HAP-1 (cell line): ENCODE data around the gene VWA5B2.
"Not testable (repeated sequence)": the region's sequence is repeated elsewhere in the genome, so short reads cannot be mapped to it uniquely, and the experiment has no call there.

ENCODE experiments used
- DNase-seq, 2 experiments: peaks; one replicate each; pipeline ENCODE4 v3.0.0-alpha.2; 2016 to 2020; ENCODE audit warnings: low spot score in 2 of 2
- H3K27me3 ChIP-seq: fragments of 250-450 bp; sonication (Bioruptor Pico); 2 replicates; pipeline ENCODE4 v1.5.1; 2020; ENCODE audit warnings: low read depth, mild to moderate bottlenecking, moderate library complexity
- H3K36me3 ChIP-seq: fragments of 250-450 bp; sonication (Bioruptor Pico); replicated peaks from 2 replicates; pipeline ENCODE4 v1.5.1; 2020; ENCODE audit warnings: mild to moderate bottlenecking
- H3K4me1 ChIP-seq: fragments of 250-450 bp; sonication (Bioruptor Pico); 2 replicates; pipeline ENCODE4 v1.5.1; 2020; ENCODE audit warnings: mild to moderate bottlenecking
- H3K4me3 ChIP-seq: fragments of 250-450 bp; sonication (Bioruptor Pico); 2 replicates; pipeline ENCODE4 v1.5.1; 2020; ENCODE audit warnings: mild to moderate bottlenecking, moderate library complexity
- H3K9me3 ChIP-seq: fragments of 250-450 bp; sonication (Bioruptor Pico); 2 replicates; pipeline ENCODE4 v1.5.1; 2020; ENCODE audit warnings: mild to moderate bottlenecking, moderate library complexity
- in situ Hi-C: fragments of 300-500 bp; cut with MboI; formaldehyde crosslinking; loops from 3 replicates; pipeline ENCODE4 v1.14.3; 2020; ENCODE audit warnings: low sequenced_read_pairs, inconsistent platforms, mixed read lengths

VWA5B2 gene

GRCh38 chr3:184260724-184261269 lies 31.4 kb downstream of the VWA5B2 start:
- in situ Hi-C loops: no loop called here
- DNase-seq: peak in 1 of 2 experiments; percentile 34

GRCh38 chr3:184261270-184261853 lies 32.0 kb downstream of the VWA5B2 start, which contains the start of gene CAMK2N2:
Gene CAMK2N2, minus strand, starts transcription at chr3:184261553. Its CDS starts 268 bp downstream, at chr3:184261285.
- Histone ChIP-seq H3K9me3 (no peaks in the 10 kb centered on the region), H3K36me3 (no peaks in the 10 kb centered on the region), H3K4me3 (peak within 1 kb of the TSS; percentile 37), H3K27me3 (peaks cover 13% of the 10 kb centered on the region), H3K4me1 (peaks cover 8% of the 10 kb centered on the region)
- in situ Hi-C loops: no loop called here
- peak; percentile 76 to 90 for DNase-seq

More at GRCh38 chr3:184260724-184261269, 31.4 kb downstream of the VWA5B2 start:
- Histone ChIP-seq H3K27me3 (peaks cover 13% of the 10 kb centered on the region), H3K4me3 (peak overlapping the region; percentile 37), H3K9me3 (no peaks in the 10 kb centered on the region), H3K36me3 (no peaks in the 10 kb centered on the region), H3K4me1 (peaks cover 8% of the 10 kb centered on the region)

- Histone ChIP-seq H3K4me3 (peak overlapping the region; percentile 34), H3K27me3 (peaks cover 13% of the 10 kb centered on the region), H3K36me3 (no peaks in the 10 kb centered on the region), H3K9me3 (no peaks in the 10 kb centered on the region), H3K4me1 (peaks cover 8% of the 10 kb centered on the region)
- in situ Hi-C loops: no loop called here
- no peak for DNase-seq
Observed at GRCh38 chr3:184261854-184262763, 32.7 kb downstream of the VWA5B2 start.

- DNase-seq: no peak
- peak overlapping the region; percentile 34; the same call in 1 of the 2 replicates for H3K4me3 ChIP-seq
- no peaks in the 10 kb centered on the region for H3K9me3 ChIP-seq
- H3K27me3 ChIP-seq: peaks cover 13% of the 10 kb centered on the region
- peaks cover 8% of the 10 kb centered on the region for H3K4me1 ChIP-seq
- in situ Hi-C loops: no loop called here
- H3K36me3 ChIP-seq: no peaks in the 10 kb centered on the region
Observed at GRCh38 chr3:184262764-184263179, 33.4 kb downstream of the VWA5B2 start.

GRCh38 chr3:184267249-184267648 lies 37.9 kb downstream of the VWA5B2 start:
- H3K36me3 ChIP-seq, H3K27me3 ChIP-seq, DNase-seq, H3K4me1 ChIP-seq, in situ Hi-C loops, H3K4me3 ChIP-seq, H3K9me3 ChIP-seq: not testable (repeated sequence)

- Histone ChIP-seq H3K9me3 (no peaks in the 10 kb centered on the region), H3K4me3 (no peak overlapping the region), H3K27me3 (no peaks in the 10 kb centered on the region), H3K36me3 (no peaks in the 10 kb centered on the region), H3K4me1 (no peaks in the 10 kb centered on the region)
- in situ Hi-C loops: no loop called here
- no peak for DNase-seq
Observed at GRCh38 chr3:184272269-184272668, 42.9 kb downstream of the VWA5B2 start.

GRCh38 chr3:184275381-184275701 lies 46.0 kb downstream of the VWA5B2 start:
- DNase-seq: no peak
- Histone ChIP-seq H3K27me3 (no peaks in the 10 kb centered on the region), H3K9me3 (no peaks in the 10 kb centered on the region), H3K4me1 (no peaks in the 10 kb centered on the region), H3K4me3 (no peak overlapping the region), H3K36me3 (no peaks in the 10 kb centered on the region)
- in situ Hi-C loops: no loop called here

GRCh38 chr3:184275961-184276910 lies 46.9 kb downstream of the VWA5B2 start, which contains the start of gene ECE2:
Gene ECE2, plus strand, starts transcription at chr3:184276022. Its CDS starts 132 bp downstream, at chr3:184276154.
- no peak within 1 kb of the TSS for H3K4me3 ChIP-seq
- H3K9me3 ChIP-seq: no peaks in the 10 kb centered on the region
- in situ Hi-C loops: no loop called here
- H3K27me3 ChIP-seq: no peaks in the 10 kb centered on the region
- DNase-seq: no peak
- H3K4me1 ChIP-seq: no peaks in the 10 kb centered on the region
- H3K36me3 ChIP-seq: no peaks in the 10 kb centered on the region

- no peaks in the 10 kb centered on the region for H3K27me3 ChIP-seq
- DNase-seq: no peak
- H3K36me3 ChIP-seq: no peaks in the 10 kb centered on the region
- H3K4me3 ChIP-seq: no peak overlapping the region
- no peaks in the 10 kb centered on the region for H3K9me3 ChIP-seq
- in situ Hi-C loops: no loop called here
- H3K4me1 ChIP-seq: no peaks in the 10 kb centered on the region
Observed at GRCh38 chr3:184277366-184277765, 48.0 kb downstream of the VWA5B2 start.

GRCh38 chr3:184282941-184283340 lies 53.6 kb downstream of the VWA5B2 start:
- Histone ChIP-seq H3K9me3 (no peaks in the 10 kb centered on the region), H3K36me3 (no peaks in the 10 kb centered on the region), H3K4me1 (no peaks in the 10 kb centered on the region), H3K27me3 (no peaks in the 10 kb centered on the region), H3K4me3 (no peak overlapping the region)
- in situ Hi-C loops: no loop called here
- DNase-seq: no peak

- in situ Hi-C loops: no loop called here
- DNase-seq: no peak
- H3K4me1 ChIP-seq: no peaks in the 10 kb centered on the region
- no peak overlapping the region for H3K4me3 ChIP-seq
- no peaks in the 10 kb centered on the region for H3K9me3 ChIP-seq
- H3K27me3 ChIP-seq: no peaks in the 10 kb centered on the region
- H3K36me3 ChIP-seq: no peaks in the 10 kb centered on the region
Observed at GRCh38 chr3:184283681-184284080, 54.3 kb downstream of the VWA5B2 start.

- in situ Hi-C loops: loop anchor here (5.0 kb wide), 1 partner anchor 392 kb away; no protein-coding TSS in a partner anchor
- Histone ChIP-seq H3K9me3 (no peaks in the 10 kb centered on the region), H3K4me1 (no peaks in the 10 kb centered on the region), H3K36me3 (no peaks in the 10 kb centered on the region), H3K4me3 (no peak overlapping the region), H3K27me3 (no peaks in the 10 kb centered on the region; the same call in 1 of the 2 replicates)
- DNase-seq: peak; percentile 55 to 80
Observed at GRCh38 chr3:184284696-184285095, 55.3 kb downstream of the VWA5B2 start.

- Histone ChIP-seq H3K4me3 (no peak overlapping the region), H3K4me1 (no peaks in the 10 kb centered on the region), H3K27me3 (no peaks in the 10 kb centered on the region; the same call in 1 of the 2 replicates), H3K9me3 (no peaks in the 10 kb centered on the region), H3K36me3 (no peaks in the 10 kb centered on the region)
- DNase-seq: peak; percentile 45 to 83
- in situ Hi-C loops: loop anchor here (5.0 kb wide), 1 partner anchor 397 kb away; no protein-coding TSS in a partner anchor
Observed at GRCh38 chr3:184289426-184289938, 60.1 kb downstream of the VWA5B2 start.
